Immature natural killer cell (primary cell): ENCODE results near the gene SYCE1. TPM values are rescaled to one million over a fixed set of nuclear protein-coding genes. Genes with fewer than 3 reads are reported as not detected.
"Not testable (repeated sequence)": the region's sequence is repeated elsewhere in the genome, so short reads cannot be mapped to it uniquely, and the experiment has no call there.

ENCODE experiments used
- DNase-seq, 3 donors: peaks; one replicate each; pipeline ENCODE4 v3.0.0; 2022; ENCODE audit warnings: mixed read lengths in 1 of 3
- H3K27ac Mint-ChIP-seq, 6 donors: one replicate each; pipeline ENCODE4 v1.8.0; 2020; ENCODE audit warnings: mixed read lengths in 6 of 6, mild to moderate bottlenecking in 5 of 6, inconsistent platforms in 4 of 6, moderate library complexity in 3 of 6
- H3K27me3 Mint-ChIP-seq, 3 donors: one replicate each; pipeline ENCODE4 v1.8.0; 2020 to 2021; ENCODE audit warnings: low read depth in 3 of 3, mild to moderate bottlenecking in 3 of 3, mixed read lengths in 3 of 3, moderate library complexity in 3 of 3, inconsistent platforms in 1 of 3
- H3K36me3 Mint-ChIP-seq, 3 donors: one replicate each; pipeline ENCODE4 v1.8.0; 2020; ENCODE audit warnings: mixed read lengths in 3 of 3, inconsistent platforms in 2 of 3, mild to moderate bottlenecking in 2 of 3
- H3K4me1 Mint-ChIP-seq, 2 donors: one replicate each; pipeline ENCODE4 v1.8.0; 2020; ENCODE audit warnings: inconsistent platforms in 2 of 2, mild to moderate bottlenecking in 2 of 2, mixed read lengths in 2 of 2, moderate library complexity in 1 of 2
- H3K4me3 Mint-ChIP-seq, 5 donors: one replicate each; pipeline ENCODE4 v1.8.0; 2020; ENCODE audit warnings: mild to moderate bottlenecking in 5 of 5, mixed read lengths in 5 of 5, inconsistent platforms in 3 of 5, moderate library complexity in 3 of 5
- H3K9me3 Mint-ChIP-seq, 6 donors: one replicate each; pipeline ENCODE4 v1.8.0; 2020; ENCODE audit warnings: mild to moderate bottlenecking in 6 of 6, mixed read lengths in 6 of 6, inconsistent platforms in 4 of 6, moderate library complexity in 3 of 6
- polyA plus RNA-seq, 3 donors: library from polyadenylated mRNA; unstranded; fragments of 300-500 nt; fragmentation: Illumina TruSeq; gene quantifications; one replicate each; pipeline ENCODE4 v1.2.3, GENCODE V29; 2021

The SYCE1 gene
- polyA plus RNA-seq, 3 donors from 2014 or later, result 0.25 to 0.48 TPM; not detected in 1

DNA sequence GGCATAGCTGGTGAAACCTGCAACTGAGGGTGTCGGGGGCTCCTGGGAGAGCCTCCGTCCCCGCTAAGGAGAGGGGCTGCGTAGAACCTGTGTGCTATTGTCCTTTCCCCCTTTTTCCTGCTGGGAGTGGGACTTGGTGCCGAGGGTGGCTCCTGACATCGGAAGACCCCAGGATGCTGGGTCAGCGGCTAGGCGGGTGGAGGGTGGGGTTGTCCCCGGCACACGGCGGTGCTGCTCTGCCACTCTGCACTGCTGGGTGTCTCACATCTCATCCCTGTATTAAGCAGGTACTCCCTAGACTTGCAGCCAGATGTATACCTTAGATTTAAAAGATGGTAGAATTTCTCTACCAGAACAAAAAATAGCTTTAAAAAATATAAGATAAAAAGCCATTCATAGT is 6.7 kb upstream of the SYCE1 start:
- peaks cover 4 to 13% (median 11%) of the 10 kb centered on the region in 6 donors for H3K9me3 Mint-ChIP-seq
- not testable (repeated sequence) for H3K27ac Mint-ChIP-seq, H3K27me3 Mint-ChIP-seq, H3K4me1 Mint-ChIP-seq, DNase-seq, H3K36me3 Mint-ChIP-seq, H3K4me3 Mint-ChIP-seq

DNA sequence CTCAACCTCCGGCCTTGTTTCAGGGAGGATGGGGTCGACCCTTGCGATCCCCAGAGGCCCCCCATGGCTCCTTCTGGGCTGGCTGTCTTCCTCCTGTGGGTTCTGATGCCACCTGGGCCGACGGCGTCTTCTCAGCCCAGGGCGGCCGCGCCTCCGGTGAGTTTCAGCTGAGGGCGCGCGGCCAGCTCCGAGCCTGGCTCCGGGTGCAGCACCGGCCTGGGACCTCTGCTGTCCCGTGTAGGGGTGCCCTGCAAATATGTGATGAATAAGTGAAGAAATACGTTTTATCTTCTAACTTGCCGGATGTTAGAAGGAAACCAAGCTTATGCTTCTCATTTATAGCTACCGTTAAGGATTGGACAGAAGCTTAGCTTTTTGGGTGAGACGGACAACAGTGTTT is 4.4 kb upstream of the SYCE1 start:
- H3K4me1 Mint-ChIP-seq, H3K36me3 Mint-ChIP-seq, DNase-seq, H3K27me3 Mint-ChIP-seq, H3K4me3 Mint-ChIP-seq, H3K27ac Mint-ChIP-seq: not testable (repeated sequence)
- peaks cover 4 to 13% (median 11%) of the 10 kb centered on the region in 6 donors for H3K9me3 Mint-ChIP-seq

DNA sequence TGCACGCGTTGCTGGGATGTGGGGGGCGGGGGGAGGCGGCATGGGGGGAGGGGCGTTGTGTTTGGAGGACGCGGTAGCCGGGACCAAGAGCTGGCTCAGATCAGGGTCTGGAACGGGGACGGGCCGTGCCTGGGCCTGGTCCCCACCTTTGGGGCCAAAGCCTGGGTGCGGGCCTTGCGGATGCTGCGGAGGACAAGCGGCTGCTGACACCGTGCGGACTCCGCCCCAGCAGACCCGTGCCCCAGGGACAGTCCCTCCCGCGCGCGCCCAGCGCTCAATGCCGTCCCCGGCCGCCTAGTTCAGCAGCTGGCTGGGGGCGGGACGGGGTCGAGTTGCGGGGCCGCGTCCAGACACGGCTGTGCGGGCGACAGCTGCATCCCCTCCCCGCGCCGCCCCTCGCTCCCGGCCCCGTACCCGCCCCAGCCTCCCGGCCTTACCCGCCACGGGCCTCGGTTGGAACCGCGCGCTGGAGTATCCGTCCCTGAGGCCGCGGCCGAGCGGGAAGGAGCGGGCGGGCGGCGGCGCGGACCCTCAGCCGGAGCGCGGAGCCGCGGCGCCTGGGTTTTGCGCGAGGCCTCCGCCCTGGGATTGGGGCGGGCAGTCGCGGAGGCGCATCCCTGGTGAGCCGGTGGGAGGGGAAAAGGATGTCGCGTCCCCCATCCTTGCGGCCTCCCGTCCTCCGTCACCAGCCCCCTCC is 3.6 kb upstream of the SYCE1 start:
- not testable (repeated sequence) for H3K4me3 Mint-ChIP-seq, H3K4me1 Mint-ChIP-seq, H3K27ac Mint-ChIP-seq, DNase-seq, H3K36me3 Mint-ChIP-seq, H3K27me3 Mint-ChIP-seq
- H3K9me3 Mint-ChIP-seq, result peaks cover 4 to 13% (median 11%) of the 10 kb centered on the region in 6 donors

DNA sequence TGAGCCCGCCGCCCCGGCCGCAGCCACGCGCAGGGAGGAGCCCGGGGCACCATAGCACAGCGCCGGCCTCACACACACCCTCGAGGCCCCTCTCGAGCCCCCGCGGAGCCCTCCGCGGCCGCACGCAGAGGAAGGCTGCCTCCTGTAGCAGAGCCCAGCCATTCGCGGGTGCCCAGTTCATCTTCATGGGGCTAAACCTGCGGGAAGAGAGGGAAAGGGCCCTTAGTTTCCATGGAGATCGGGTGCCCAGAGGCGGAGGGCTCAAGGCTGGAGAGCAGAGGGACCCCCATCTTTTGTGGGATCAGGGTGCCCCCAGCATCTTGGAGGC is 2.9 kb upstream of the SYCE1 start:
- no peak for DNase-seq
- Mint-ChIP-seq H3K4me1 (no peaks in the 10 kb centered on the region), H3K4me3 (no peak overlapping the region), H3K36me3 (peaks cover 0 to 5% (median 0%) of the 10 kb centered on the region in 3 donors), H3K9me3 (peaks cover under 1 to 7% (median 6%) of the 10 kb centered on the region in 6 donors), H3K27me3 (peaks cover 4 to 10% (median 8%) of the 10 kb centered on the region in 3 donors), H3K27ac (no peak overlapping the region)

DNA sequence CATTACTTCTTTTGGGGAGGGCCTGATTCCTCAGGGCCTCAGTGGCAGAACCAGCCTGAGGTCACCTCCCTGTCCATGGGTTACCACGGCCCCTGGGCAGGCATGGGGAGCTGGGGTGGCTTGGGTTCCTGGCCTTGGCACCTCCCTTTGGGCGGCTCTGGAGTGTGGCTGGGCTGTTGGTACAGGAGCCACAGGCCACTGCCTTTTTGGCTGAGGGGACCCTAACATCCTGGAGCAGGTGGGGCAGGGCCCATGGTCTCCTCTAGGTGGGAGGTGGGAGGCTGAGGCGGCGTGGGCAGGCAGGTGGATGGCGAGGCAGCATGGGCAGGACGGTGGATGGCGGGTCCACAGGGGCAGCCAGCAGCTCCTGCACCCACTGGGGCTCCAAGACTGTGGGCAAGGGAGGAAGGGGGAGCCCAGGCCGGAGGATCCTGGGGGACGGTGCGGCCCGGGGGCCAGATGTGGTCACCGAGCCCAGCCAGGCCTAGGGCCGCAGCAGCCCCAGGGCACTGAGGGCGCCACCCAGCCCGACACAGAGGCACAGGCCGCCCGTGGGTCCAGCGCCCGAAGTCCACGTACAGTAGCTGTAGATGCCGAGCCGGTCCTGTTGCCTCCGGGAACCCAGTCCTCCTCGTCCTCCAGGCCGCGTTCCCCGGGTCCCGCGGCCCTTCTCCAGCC is 2.4 kb upstream of the SYCE1 start:
- DNase-seq, result no peak
- Mint-ChIP-seq H3K27ac (no peak overlapping the region), H3K9me3 (peaks cover 0 to 2% (median under 1%) of the 10 kb centered on the region in 6 donors), H3K27me3 (peaks cover 4 to 10% (median 8%) of the 10 kb centered on the region in 3 donors), H3K36me3 (peaks cover 0 to under 1% (median 0%) of the 10 kb centered on the region in 3 donors), H3K4me1 (no peaks in the 10 kb centered on the region), H3K4me3 (no peak overlapping the region)

DNA sequence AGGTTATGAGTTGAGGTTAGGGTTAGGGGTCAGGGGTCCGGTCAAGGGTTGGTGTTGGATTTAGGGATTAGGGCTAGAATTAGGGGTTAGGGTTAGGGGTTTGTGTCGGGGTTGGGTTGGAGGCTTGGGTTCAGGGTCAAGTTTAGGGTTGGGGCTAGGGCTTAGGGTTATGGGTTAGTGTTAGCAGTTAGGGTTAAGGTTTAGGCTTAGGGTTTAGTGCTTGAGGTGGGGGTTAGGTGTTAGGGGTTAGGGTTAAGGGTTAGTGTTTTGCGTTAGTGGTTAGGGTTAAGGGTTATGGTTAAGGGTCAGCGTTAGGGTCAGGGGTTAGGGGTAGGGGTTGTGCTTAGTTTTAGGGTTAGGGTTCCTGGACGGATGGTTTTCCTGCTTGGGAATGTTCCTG is 1.7 kb upstream of the SYCE1 start:
- no peak for DNase-seq
- Mint-ChIP-seq H3K27me3 (peaks cover 4 to 12% (median 10%) of the 10 kb centered on the region in 3 donors), H3K4me3 (no peak overlapping the region), H3K4me1 (no peaks in the 10 kb centered on the region), H3K9me3 (peaks cover 0 to 2% (median 0%) of the 10 kb centered on the region in 6 donors), H3K36me3 (no peaks in the 10 kb centered on the region), H3K27ac (no peak overlapping the region)

DNA sequence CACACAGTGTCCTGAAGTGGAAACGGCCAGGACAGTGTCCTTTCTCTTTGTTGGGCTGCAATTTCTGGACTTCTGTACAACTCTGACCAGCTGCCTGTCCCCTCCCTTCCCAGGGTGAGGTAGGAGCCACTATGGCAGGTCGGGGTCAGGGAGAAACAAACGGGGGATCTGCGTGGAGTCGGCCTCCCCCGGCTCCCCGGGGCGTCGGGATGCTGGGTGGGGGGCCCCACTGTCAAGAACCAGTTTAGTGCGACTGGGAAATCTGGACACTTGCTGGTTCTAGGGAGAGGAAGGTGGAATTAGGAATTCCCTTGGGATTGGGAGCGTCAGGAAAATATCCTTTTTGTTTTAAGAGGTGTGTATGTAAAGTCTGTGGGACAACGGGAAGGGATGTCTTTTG is 567 bp downstream of the SYCE1 start:
- Mint-ChIP-seq H3K27ac (no peak overlapping the region), H3K27me3 (peaks cover 6 to 14% (median 10%) of the 10 kb centered on the region in 3 donors), H3K4me3 (no peak overlapping the region), H3K9me3 (peaks cover 0 to 2% (median 0%) of the 10 kb centered on the region in 6 donors), H3K36me3 (no peaks in the 10 kb centered on the region), H3K4me1 (no peaks in the 10 kb centered on the region)
- DNase-seq, result no peak

DNA sequence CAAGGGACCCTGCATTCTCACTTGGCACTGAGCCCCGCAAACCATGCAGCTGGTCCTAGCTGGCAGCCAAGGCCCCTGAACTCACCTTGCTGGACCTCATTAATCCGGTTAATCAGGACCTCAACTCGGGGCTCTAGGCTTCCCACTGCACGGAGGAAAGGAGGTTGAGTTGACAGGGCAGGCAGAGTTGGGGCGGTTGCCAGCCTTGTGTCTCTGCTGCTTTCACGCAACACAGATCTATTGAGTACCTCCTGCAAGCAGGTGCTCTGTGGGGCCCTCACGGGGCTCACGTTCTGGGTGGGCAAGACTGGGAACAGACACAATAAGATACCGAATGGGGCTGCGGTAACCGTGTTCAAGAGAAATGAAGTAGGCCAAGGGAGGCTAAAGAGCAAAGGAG is 6.2 kb downstream of the SYCE1 start:
- Mint-ChIP-seq H3K9me3 (no peaks in the 10 kb centered on the region), H3K36me3 (no peaks in the 10 kb centered on the region), H3K4me3 (no peak overlapping the region), H3K27ac (peak overlapping the region in 1 of 6 donors; percentile 19), H3K4me1 (no peaks in the 10 kb centered on the region), H3K27me3 (peaks cover 5 to 21% (median 9%) of the 10 kb centered on the region in 3 donors)
- DNase-seq, result no peak

DNA sequence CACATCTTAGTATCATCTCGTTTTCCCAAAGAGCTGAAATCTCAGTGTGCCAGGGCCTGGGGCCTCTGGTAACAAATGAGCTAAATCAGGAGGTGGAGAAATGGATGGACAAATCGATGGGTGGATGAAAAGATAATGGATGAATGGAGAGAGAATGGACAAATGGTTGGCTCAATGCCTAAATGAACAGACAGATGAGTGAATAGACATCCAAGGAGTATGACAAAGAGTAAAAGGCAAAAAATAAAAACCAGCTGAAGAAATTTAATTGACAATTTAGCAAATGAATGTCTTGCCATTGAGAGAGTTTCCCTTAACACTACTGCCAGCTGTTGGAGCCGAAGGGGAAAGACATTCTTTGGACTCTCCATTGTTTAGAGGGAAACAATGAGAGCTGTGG is 8.0 kb downstream of the SYCE1 start:
- no peak overlapping the region for H3K27ac Mint-ChIP-seq

DNA sequence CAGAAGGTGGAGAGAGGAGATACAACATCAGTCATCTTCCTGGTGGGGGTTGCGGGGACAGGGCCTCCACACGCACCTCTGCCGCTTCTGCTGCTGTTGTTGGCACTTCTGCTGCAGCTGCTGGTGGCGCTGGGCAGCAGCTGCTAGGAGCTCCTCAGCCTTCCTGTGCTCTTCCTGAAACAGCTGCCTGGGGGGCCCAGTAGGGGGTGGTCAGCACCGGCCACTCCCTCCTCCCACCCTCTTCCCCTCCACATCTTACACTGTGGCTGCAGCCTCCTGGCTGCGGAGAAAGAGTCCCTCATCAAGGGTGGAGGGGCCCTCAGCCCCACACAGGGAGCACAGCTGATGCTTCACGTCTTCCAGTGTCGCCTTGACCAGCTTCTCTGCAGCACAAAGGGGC is 9.9 kb downstream of the SYCE1 start:
- Mint-ChIP-seq H3K9me3 (no peaks in the 10 kb centered on the region), H3K4me3 (no peak overlapping the region), H3K4me1 (no peaks in the 10 kb centered on the region), H3K36me3 (no peaks in the 10 kb centered on the region), H3K27me3 (peaks cover 3 to 14% (median 10%) of the 10 kb centered on the region in 3 donors), H3K27ac (no peak overlapping the region)
- DNase-seq, result no peak

More for the DNA sequence above, 8.0 kb downstream of the SYCE1 start:
- Mint-ChIP-seq H3K36me3 (no peaks in the 10 kb centered on the region), H3K27me3 (peaks cover 1 to 15% (median 9%) of the 10 kb centered on the region in 3 donors), H3K4me1 (no peaks in the 10 kb centered on the region), H3K9me3 (no peaks in the 10 kb centered on the region), H3K4me3 (no peak overlapping the region)
- no peak for DNase-seq

DNA sequence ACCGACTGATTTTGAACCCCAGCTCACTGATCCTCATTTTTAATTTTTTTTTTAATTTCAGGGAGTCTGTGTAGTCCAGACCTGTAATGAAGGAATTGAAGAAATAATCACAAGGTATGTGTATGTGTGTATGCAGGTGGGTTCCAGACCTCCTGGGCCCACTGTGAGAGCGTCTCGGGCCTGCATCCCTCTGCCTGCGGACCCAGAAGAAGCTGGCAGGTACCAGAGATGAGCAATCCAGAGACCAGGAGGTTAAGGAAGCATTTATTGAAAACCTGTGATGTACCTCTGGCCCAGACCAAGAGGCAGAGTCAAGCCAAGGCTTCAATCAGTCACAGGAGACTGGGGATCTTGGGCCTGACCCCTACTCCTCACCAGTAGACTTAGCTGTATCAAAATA is 10.8 kb downstream of the SYCE1 start:
- Mint-ChIP-seq H3K27me3 (peaks cover 3 to 24% (median 10%) of the 10 kb centered on the region in 3 donors), H3K36me3 (no peaks in the 10 kb centered on the region), H3K4me3 (no peak overlapping the region), H3K4me1 (no peaks in the 10 kb centered on the region), H3K27ac (no peak overlapping the region), H3K9me3 (no peaks in the 10 kb centered on the region)
- no peak for DNase-seq

DNA sequence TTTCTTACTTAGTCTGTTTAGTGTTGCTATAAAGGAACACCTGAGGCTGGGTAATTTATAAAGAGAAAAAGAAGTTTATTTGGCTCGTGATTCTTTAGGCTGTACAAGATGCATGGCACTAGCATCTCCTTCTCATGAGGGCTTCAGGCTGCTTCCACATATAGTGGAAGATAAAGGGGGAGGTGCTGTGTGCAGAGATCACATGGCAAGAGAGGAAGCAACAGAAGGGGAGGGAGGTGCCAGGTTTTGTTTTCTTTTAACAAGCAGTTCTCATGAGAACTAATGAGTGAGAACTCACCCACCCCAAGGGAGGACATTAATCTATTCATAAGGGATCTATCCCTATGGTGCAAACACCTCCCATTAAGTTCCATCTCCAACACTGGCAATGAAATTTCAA is 20.9 kb downstream of the SYCE1 start:
- peaks cover 0 to 19% (median 15%) of the 10 kb centered on the region in 6 donors for H3K9me3 Mint-ChIP-seq
- H3K4me3 Mint-ChIP-seq, result no peak overlapping the region
- no peak for DNase-seq
- peaks cover 0 to 7% of the 10 kb centered on the region in 2 donors for H3K4me1 Mint-ChIP-seq
- peaks cover 0 to 19% (median 11%) of the 10 kb centered on the region in 3 donors for H3K27me3 Mint-ChIP-seq
- no peak overlapping the region for H3K27ac Mint-ChIP-seq
- H3K36me3 Mint-ChIP-seq, result peaks cover 4 to 6% (median 4%) of the 10 kb centered on the region in 3 donors

DNA sequence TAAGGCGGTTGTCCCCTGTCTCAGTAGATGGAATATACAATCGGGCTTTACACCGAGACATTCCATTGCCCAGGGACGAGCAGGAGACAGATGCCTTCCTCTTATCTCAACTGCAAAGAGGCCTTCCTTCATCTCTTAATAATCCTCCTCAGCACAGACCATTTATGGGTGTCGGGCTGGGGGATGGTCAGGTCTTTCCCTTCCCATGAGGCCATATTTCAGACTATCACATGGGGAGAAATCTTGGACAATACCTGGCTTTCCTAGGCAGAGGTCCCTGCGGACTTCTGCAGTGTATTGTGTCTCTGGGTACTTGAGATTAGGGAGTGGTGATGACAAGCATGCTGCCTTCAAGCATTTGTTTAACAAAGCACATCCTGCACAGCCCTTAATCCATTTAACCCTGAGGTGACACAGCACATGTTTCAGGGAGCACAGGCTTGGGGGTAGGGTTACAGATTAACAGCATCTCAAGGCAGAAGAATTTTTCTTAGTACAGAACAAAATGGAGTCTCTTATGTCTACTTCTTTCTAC is 23.9 kb downstream of the SYCE1 start:
- not testable (repeated sequence) for H3K9me3 Mint-ChIP-seq, H3K27me3 Mint-ChIP-seq, H3K27ac Mint-ChIP-seq, H3K36me3 Mint-ChIP-seq, H3K4me3 Mint-ChIP-seq, DNase-seq, H3K4me1 Mint-ChIP-seq
